ENCODE data around the gene GIMAP4.

DNA sequence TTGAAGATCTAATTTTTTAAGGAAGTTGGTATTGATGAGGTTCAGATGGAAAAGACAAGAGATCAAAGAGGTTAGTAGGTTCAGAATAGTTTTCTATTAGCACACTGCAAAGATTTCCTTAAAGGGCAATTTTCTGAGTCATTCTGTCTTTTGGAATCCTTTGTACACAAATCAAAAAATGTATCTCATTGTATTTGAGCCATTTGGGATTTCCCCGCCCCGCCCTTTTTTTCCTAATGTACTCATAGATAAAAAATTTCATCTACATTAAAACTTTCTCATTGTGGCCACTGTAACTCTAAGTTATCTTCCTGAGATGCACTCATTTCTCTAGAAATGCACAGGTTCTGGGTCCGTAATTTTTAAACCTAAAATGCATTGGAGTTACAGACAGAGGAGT is 52.9 kb downstream of the GIMAP4 start:
- TF ChIP-seq CTCF (IDR thresholded peaks at IDR 0.05) (no peak), POLR2A (IDR thresholded peaks at IDR 0.05) (no peak)

Data from body of pancreas (tissue), 4 donors.